Omental fat pad (tissue), 4 donors: ENCODE measurements around the gene TECPR1. TPM values are rescaled to one million over a fixed set of nuclear protein-coding genes. Genes with fewer than 3 reads are reported as not detected.

ENCODE experiments used
- ATAC-seq: fragments of 150-250 bp; one replicate; pipeline ENCODE4 v1.9.1; 2016; ENCODE audit warnings: mild to moderate bottlenecking, moderate library complexity; ENCODE audit not compliant: low FRiP score
- DNase-seq: peaks from one replicate; pipeline ENCODE4 v3.0.0-alpha.2; 2019; ENCODE audit warnings: low spot score
- CTCF ChIP-seq, 3 donors: fragments of 450-650 bp; IDR thresholded peaks; one replicate each; pipeline ENCODE4 v1.5.1; 2016 to 2017; ENCODE audit warnings: antibody characterized with exemption in 3 of 3, mild to moderate bottlenecking in 3 of 3, moderate library complexity in 2 of 3
- total RNA-seq, 4 donors: library from RNA; depleted of rRNA; stranded (reverse); fragments of >200 nt; gene quantifications; one replicate each; pipeline ENCODE4 v1.1.0, GENCODE V29; 2016

The TECPR1 gene
- total RNA-seq, 4 donors from 2014 or later: 12.0 to 36.3 (median 17.1) TPM

GRCh38 chr7:98185101-98185500 is 66.9 kb downstream of the TECPR1 start:
- TF ChIP-seq CTCF (IDR thresholded peaks at IDR 0.05): no peak
- DNase-seq (no peak), ATAC-seq (no peak)

GRCh38 chr7:98180751-98181150 is 71.3 kb downstream of the TECPR1 start:
- DNase-seq (no peak), ATAC-seq (no peak)
- TF ChIP-seq CTCF (IDR thresholded peaks at IDR 0.05): no peak

- TF ChIP-seq CTCF (IDR thresholded peaks at IDR 0.05): no peak
- DNase-seq (no peak), ATAC-seq (no peak)
Measured at GRCh38 chr7:98178762-98179490, 73.1 kb downstream of the TECPR1 start.

- ATAC-seq: no peak
- DNase-seq: no peak
- TF ChIP-seq CTCF (IDR thresholded peaks at IDR 0.05): no peak
Measured at GRCh38 chr7:98178321-98178720, 73.7 kb downstream of the TECPR1 start.

- ATAC-seq (no peak), DNase-seq (no peak)
- TF ChIP-seq CTCF (IDR thresholded peaks at IDR 0.05): no peak
Measured at GRCh38 chr7:98177553-98177952, 74.5 kb downstream of the TECPR1 start.

- TF ChIP-seq CTCF (IDR thresholded peaks at IDR 0.05): no peak
- ATAC-seq (no peak), DNase-seq (no peak)
Measured at GRCh38 chr7:98175260-98175940, 76.6 kb downstream of the TECPR1 start.
